Gastroesophageal sphincter (tissue), 3 donors: Measurements from ENCODE around the gene DES.

Source experiments
- CTCF ChIP-seq, 4 experiments: fragments of 200-600 bp in 2 of 4; fragments of 450-650 bp in 2 of 4; sonication (generic) in 1 of 4; IDR thresholded peaks; one replicate each; pipeline ENCODE4 v1.5.1; 2017 to 2019; ENCODE audit warnings: antibody characterized with exemption in 4 of 4, mild to moderate bottlenecking in 2 of 4, moderate library complexity in 2 of 4
- EP300 ChIP-seq: sonication (generic); formaldehyde crosslinking; IDR thresholded peaks from one replicate; pipeline ENCODE4 v1.6.1; 2017; ENCODE audit warnings: antibody characterized with exemption, mild to moderate bottlenecking
- POLR2A ChIP-seq, 2 donors: fragments of 450-650 bp; IDR thresholded peaks; one replicate each; pipeline ENCODE4 v1.6.1; 2017; ENCODE audit warnings: antibody characterized with exemption in 2 of 2, mild to moderate bottlenecking in 2 of 2, moderate library complexity in 1 of 2

GRCh38 chr2:219410390-219410789 lies 7.8 kb upstream of the DES start:
- TF ChIP-seq CTCF (IDR thresholded peaks at IDR 0.05) (no peak), POLR2A (IDR thresholded peaks at IDR 0.05) (no peak), EP300 (no peak)
